GM18868 (cell line): ENCODE results near the gene FBXW7.
"Not testable (repeated sequence)": the region's sequence is repeated elsewhere in the genome, so short reads cannot be mapped to it uniquely, and the experiment has no call there.

Experiments
- ATAC-seq: cut with Tn5 transposase; IDR thresholded peaks from one replicate; pipeline ENCODE4 v1.9.1; 2021; ENCODE audit warnings: mild to moderate bottlenecking, moderate library complexity; ENCODE audit not compliant: unreplicated experiment

FBXW7 gene

DNA sequence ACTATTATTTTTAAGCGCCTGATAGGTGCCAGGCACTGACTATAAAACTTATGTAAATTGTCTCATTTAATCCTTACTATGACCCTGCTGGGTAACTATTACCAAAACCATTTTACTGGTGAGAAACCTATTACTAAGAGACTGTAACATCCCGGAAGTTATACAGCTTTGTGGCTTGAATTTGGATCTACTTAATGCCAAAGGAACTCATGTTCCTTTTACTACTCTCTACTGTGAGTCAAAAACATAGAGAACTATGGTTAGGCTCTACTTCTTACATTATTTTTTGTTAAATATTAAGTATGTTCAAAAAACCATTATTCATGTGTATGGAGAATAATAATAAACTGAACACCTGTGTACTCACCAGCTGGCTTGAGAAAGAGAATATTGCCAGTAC lies 14.8 kb upstream of the FBXW7 start:
- not testable (repeated sequence) for ATAC-seq

DNA sequence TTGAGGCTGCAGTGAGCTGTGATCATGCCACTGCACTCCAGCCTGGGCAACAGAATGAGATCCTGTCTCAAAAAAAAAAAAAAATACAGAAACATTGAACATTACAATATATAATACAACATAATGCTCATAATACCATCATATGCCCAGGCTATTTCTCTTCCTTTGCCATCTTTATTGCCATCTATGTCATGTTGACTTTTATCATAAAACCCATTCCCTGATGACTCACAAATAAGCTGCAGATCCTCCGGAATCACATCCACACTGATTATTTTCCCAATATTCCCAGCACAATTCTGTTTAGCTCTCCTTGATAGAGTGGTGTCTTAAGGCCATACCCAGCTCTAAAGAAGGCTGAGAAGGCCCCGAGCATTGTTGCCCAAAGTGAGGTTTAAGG lies 9.2 kb upstream of the FBXW7 start:
- ATAC-seq = no peak

DNA sequence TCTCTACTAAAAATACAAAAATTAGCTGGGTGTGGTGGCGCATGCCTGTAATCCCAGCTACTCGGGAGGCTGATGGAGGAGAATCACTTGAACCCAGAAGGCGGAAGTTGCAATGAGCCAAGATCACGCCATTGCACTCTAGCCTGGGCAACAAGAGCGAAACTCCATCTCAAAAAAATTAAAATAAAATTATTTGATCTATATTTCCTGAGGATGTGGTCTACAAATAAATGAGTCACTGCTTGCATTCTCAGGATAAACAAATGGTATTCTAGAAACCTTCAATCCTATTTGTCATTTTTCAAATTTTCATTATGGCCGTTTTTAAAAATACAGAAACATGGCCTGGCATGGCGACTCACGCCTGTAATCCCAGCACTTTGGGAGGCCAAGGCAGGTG lies 8.6 kb upstream of the FBXW7 start:
- not testable (repeated sequence) for ATAC-seq

DNA sequence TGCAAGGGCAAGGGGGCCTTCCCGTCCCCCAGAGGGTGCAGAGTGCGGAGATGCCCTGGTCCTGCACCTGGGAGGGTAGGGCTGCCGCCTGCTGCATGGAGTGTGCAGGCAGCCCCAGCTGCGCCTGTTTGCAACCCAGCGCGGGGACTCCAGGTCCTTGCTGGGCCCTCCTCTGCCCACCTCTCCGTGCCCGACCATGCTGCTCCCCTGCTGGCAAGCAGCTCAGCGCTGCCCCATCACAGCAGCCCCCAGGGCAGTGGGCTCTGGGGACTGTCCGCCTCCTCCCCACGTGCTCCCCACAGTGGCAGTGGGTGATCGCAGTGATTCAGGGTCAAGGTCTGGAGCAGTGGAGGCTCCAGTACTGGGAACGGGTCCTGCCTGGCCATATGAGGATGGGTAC lies 5.0 kb upstream of the FBXW7 start:
- ATAC-seq = no peak

DNA sequence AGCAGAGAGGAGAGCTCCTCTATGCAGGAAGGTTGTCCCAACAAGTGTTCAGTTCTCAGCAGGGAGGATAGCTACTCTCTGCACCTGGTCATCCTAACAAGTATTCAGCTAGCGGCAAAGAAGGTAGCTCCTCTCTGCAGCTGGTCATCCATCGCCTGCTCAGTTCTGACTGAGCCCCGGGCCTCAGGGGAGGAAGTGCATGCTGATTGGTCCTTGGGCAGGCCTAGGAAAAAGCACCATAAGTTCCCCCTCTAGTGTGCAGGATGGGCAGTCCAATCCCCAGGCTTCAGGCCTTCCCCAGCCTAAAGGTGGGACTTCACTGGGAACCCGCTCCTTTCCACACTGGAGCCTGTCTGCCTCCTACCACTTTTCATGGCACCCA lies 4.4 kb upstream of the FBXW7 start:
- peak; percentile 53 for ATAC-seq

DNA sequence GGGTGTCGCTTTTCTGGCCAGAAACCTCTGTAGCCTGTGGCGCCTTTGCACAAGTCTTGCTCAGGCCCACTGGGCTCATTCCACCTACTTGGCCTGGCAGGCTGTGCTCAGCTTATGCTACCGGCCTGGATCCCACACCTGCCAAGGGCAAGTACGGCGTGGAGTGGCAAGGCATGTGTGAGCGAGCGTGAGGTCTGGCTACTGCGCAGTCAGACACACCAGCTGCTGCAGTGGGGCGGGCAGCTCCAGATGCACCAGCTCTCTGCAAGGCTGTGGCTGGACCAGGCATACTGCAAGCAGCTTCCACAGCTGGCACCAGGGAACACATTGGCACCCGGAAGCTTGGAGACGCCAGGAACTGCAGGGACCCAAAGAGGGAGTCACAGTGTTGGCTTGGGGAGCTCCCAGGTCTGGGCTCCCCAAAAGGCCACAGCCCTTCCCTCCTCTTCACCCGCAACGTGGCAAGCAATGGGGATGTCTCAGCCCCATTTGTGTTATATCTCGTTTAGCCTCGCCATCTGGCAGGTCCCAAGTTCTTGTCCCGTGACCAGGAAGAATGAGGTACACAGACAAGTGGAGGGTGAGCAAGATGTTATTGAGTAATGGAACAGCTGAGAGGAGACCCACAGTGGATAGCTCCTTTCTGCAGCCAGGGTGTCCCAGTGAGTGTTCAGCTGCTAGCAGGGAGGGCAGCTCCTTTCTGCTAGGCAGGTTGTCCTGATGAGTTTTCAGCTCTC lies 3.8 kb upstream of the FBXW7 start:
- no peak for ATAC-seq

DNA sequence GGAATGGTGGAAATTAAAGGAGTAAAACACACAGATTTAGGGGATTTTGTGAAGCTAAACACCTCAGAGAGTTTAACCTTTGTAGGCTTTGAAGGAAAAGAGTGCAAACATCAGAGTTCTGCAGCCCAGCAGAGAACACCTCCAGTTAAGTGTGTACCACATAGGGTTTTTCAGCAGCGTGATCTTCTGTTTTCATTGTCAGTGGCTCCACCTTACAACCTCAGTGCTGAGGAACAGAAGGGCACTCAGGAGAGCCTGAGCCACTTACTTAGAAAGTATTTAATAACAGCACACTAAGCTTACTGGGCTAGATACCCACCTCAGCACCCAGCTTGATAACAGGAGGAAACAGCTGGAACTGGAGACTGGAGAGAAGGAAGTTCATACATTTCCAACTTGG lies 2.0 kb upstream of the FBXW7 start:
- ATAC-seq = no peak

DNA sequence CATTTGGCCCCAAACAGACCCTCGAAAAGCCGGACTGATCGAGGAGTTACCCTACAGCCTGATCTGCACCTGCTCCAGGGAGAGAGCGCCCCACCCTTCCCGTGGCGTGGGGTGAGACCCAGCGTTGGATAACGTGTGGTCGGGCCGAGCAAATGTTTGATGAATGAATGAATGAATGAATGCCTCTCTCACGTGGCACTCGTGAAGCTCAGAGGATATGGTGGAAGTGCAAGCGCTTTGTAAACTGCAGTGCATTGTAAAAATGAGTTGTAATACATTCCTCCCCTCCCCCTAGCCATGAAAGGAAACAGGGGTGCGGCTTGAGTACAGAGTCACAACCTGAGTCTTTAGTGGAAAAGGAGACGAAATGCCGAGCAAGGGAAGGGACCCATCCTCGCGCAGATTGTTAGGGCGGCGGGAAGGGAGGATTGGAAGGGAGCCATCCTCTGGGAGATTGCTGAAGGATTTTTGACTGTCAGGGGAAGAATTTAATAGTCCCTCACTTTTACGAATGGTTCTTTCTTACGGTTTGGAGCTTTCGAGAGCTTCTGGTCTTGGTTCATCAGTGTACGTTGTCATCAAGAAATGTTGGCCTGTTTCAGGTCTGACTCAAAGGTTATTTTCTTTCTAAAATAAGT lies 772 bp upstream of the FBXW7 start:
- peak; percentile 24 for ATAC-seq

DNA sequence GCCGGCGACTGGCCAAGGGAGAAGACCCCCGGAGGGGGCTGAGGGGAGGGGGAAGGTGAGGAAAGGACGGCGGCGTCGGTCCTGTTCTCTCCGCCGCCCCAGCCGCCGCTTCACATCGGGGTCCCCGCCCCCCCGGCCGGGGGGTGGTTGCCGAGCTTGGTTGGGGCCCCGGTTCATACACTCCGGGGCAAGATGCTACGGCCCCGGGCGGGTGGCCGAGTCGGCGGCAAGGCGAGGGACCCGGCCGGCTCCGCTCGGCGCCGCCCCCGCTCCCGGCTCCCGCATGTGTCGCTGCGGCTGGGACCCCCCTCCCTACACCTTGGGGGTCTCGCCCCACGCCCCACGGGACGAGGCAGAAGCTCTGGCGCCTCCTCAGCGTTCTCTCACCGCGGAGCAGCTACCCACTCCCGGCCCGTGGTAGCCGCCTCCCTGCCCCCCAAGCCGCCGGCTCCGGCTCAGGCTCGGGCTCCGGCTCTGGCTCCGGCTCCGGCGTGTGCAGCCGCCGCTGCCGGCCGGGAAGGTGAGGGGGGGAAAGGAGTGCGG lies 461 bp downstream of the FBXW7 start:
- peak; percentile 0 for ATAC-seq

DNA sequence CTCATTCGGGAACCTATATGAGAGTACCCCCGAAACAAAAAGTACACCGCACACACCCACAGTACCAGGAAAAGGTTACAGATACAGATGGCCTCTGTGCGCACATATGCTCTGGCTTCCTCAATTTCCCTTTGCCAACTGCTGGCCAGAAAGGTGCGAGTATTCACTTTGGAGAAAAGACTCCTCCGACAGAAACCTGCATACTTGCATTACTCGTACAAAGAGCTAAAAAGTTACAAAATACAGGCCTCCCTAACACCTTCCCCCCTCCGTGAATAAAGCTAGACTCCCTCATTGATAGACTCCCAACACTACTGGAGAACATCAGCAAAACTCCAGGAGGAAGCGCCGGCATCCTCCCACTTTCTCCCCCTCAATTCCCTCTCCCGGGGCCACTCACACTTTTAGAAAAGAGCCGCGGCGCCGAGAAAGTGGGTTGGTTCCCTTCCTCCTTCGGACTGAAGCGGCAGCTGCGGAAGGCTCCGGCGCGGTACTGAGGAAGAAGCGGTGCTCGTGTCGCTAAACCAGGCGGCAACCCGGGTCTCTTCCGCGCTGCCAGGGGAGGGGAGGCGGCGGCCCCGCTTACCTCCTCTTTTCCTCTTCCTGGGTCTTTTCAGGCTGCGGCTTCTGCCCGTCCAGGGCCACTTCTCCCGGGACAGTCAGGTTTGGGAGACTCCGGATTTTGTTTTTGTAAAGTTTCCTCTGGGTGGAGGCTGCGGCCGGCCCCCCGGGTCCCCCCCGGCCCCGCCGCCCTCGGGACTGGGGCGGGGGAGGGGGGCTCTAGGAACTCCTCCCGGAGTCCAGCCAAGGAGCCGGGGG lies 1.1 kb downstream of the FBXW7 start:
- no peak for ATAC-seq

DNA sequence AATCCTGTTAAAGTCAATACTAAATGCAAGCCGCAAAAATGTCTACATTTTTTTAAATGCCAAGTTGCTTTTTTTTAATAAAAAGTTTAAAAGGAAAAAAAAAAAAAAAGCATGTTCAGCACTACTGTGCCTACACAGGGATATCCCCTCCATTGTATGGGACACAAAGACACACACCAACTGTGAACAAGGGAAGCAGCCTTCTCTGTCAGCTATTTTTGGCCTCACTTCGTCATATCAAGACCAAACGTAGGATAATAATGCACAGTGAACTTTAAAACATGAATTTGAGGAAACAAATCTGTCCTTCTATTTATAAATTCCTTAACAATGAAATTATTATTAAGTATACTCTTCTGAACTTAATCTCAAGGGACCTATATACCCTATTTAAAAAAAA lies 4.4 kb downstream of the FBXW7 start:
- no peak for ATAC-seq

DNA sequence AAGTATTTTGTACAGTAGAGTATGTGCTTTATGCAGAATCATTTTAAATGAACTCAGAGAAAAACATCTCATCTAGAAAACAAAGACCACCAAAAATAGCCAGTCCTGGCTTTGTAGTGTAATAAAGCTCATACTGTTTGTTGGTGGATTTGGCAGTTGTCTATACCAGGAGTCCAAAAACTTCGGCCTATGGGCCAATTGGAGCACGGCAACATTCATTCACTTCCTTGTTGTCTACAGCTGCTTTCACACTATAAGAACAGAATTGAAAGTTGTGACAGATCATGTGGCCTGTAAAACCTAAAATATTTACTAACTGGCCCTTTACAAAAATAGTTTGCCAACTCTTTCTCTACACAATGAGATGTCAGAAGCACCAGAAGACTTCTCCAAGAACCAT lies 5.3 kb downstream of the FBXW7 start:
- peak; percentile 20 for ATAC-seq

DNA sequence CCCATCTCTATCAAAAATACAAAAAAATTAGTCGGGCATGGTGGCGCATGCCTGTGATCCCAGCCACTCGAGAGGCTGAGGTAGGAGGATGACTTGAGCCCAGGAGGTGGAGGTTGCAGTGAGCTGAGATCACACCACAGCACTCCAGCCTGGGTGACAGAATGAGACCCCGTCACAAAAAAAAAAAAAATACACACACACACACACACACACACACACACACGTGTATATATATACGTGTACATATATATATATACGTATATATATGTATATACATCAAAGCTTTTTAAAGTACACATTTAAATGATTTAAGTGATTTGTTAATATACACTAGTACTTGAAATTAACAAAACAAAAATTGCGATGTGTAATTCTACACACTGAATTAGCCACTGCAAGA lies 6.0 kb downstream of the FBXW7 start:
- no peak for ATAC-seq

DNA sequence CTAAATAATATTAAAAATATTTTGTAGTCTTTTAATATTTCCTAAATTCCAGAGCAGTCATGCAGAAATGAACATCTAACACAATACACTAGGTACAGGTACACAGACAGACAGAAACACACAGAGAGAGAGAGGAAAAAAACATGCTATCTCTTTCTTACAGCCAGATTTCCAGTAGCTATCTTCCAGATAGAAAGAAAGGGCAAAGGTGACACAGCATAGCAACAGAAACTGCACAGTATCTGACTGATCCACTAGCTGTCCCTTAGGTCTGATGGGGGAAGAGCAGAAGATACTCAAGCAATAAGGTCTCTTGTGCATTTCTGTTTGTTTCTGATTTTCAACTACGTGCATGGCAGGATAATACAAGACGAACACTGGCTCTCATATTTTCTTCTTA lies 7.8 kb downstream of the FBXW7 start:
- no peak for ATAC-seq

DNA sequence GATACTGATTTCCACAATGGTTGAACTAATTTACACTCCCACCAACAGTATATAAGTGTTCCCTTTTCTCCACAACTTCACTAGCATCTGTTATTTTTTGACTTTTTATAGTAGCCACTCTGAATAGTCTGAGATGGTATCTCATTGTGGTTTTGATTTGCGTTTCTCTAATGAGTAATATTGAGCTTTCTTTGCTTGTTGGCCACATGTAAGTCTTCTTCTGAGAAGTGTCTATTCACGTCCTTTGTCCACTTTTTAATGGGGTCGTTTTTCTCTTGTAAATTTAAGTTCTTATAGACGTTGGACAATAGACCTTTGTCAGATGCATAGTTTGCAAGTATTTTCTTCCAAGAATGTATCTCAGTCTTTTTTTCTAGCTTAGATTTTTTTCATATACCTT lies 10.0 kb downstream of the FBXW7 start:
- peak; percentile 79 for ATAC-seq

DNA sequence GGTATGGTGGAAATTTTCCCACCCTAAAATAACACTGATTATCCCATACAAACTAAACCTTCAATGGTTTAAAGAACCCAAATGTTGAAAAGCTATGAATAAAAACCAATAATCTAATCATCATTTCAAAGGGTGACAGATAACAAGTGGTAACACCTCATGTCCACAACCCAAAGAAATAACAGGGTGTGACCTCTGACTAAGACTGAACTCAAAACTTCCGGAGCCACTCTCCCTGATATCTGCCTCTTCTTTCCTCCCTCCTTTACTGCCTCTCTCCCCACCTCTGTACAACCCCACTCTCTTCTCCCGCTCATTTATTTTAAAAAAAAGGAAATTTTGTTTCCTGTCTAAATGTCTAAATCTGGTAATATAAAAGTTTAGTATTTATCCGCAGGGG lies 11.5 kb downstream of the FBXW7 start:
- no peak for ATAC-seq

DNA sequence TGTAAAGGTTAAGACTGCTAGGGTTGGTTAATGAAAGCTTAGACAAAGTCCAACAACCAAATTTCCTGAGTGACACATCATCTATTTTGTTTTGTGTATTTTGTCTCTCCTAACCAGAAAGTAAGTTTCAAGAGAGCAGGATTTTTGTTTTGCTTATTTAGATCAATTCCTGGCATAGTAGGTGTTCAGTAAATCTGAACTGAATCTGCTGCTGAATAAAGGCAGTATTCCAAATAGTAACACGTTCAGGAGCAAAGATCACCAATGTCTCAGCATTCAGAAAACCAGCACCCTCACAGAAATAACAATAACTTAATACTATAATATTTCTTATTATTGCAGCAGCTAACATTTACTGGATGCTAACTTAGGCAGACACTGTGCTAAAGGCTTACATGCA lies 12.2 kb downstream of the FBXW7 start:
- no peak for ATAC-seq

DNA sequence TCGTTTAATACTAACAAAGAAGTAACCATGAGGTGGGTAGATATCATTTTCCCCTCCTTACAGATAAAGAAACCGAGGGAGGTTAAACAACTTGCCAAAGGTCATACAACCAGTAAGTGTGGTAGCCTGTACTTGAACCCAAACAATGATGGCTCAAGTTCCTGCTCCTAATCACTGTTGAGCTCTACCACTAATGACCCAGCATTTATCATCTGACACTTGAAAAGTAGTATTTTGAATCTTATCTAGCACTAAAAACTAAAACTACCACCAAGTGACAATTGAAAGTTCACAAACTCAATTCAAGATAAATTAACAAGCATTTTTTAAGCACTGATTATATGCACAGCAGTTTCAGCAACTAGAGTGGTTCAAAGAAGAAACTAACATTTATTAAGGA lies 13.1 kb downstream of the FBXW7 start:
- peak; percentile 15 for ATAC-seq

DNA sequence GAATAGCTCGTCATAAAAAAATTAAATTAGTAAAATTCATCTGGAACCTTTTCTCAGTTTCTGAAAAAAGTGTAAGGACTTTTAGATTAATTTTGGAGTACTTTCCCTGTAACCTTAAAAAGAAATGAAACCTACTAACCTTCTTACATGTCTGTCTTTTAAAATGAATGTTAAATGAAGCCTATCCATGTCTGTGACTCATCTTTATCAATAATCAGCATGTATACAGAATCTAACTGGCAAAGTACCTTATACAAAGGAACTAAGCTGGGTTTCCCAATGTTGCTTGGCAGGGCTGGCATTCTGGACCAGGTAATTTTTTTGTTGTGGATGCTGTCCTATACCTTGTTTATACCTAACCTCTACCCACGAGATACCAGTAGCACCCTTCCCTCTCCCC lies 13.6 kb downstream of the FBXW7 start:
- peak; percentile 31 for ATAC-seq

DNA sequence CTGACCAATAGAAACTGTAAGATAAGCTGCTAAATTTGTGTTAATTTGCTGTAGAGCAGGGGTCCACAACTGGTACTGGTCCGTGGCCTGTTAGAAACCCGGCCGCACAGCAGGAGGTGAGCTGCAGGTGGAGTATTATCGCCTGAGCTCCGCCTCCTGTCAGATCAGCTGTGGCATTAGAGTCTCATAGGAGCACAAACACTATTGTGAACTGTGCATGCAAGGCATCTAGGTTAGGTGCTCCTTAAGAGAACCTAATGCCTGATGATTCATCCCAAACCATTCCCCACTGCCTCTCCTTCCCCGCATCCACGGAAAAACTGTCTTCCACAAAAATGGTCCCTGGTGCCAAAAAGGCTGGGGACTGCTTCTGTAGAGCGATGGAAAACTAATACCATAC lies 19.7 kb downstream of the FBXW7 start:
- ATAC-seq = no peak

DNA sequence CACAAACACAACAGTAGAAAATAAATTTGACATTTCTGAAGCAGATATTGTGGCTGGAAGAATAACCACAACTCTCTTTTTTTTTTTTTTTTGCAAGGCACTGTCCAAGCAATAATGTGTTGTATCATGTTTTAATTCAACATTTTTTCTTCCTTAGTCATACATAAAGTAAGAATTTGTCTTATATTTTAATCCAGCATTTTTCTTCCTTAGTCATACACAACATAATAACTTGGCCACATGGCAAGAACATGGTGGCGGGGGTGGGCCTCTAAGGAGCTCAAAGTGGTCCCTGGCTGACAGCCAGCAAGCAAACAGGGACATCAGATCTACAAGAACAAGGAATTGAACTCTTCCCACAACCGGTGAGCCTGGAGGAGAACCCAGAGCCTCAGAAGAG lies 20.2 kb downstream of the FBXW7 start:
- no peak for ATAC-seq

DNA sequence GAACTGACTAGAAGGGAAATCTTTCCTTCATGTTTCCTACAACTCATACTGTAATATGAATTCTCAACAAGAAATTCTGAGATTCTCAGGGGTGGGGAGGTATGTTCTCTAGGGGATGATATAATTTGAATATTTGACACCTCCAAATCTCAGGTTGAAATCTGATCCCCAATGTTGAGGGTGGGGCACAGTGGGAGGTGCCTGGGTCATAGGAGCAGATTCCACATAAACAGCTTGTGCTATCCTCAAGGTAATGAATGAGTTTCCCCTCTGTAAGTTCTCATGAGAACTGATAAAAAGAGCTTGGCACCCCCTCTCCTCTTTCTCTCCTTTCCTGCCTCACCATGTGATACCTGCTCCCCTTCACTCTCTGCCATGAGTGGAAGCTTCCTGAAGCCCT lies 21.5 kb downstream of the FBXW7 start:
- no peak for ATAC-seq
